AG09319 (cell line): ENCODE results near the gene MARCHF3.

Source experiments
- DNase-seq: peaks from one replicate; pipeline ENCODE4 v3.0.0-alpha.2; 2010; ENCODE audit warnings: low read depth; ENCODE audit errors: extremely low read depth
- TF ChIP-seq, protein P1 (sequence below): IDR thresholded peaks from 2 replicates; pipeline ENCODE4 v1.5.1; 2011; ENCODE audit warnings: low read depth, mild to moderate bottlenecking, inconsistent platforms, low read length, moderate library complexity

The MARCHF3 gene

DNA sequence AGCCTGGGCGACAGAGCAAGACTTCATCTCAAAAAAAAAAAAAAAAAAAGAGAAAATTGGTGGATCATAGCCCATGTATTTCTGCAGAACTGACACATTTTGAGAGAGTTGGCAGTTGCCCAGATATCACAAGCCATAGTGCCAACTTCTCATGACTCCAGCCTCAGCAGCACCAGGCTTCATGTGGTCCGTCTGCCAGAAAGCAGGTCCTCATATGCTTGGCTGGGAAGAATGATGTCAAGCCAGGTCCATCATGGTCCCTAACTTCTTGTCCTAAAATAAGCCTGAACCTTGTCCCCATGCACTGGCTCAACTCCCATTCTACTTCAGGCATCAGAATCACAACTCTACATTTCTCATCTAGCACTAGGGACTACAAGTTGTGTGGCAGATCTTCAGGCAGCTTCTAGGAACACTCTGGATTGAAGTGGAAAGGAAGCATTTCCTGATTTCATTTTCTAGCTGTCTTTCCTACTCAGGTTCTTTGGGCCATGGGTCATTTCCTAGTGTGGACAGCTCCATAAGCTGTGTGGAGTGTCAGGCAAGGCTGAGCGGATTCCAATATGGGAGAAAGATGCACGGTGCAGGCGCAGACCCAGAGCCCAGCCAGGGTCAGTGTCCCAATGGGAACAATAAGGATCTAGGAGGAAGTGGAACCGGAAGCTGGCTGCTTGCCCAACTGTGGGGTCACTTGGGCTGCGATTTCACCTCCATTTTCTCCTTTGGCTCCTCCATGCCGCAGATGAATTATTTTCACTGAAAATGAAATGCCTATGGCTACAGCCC is 163.3 kb downstream of the MARCHF3 start:
- TF ChIP-seq, protein P1, sequence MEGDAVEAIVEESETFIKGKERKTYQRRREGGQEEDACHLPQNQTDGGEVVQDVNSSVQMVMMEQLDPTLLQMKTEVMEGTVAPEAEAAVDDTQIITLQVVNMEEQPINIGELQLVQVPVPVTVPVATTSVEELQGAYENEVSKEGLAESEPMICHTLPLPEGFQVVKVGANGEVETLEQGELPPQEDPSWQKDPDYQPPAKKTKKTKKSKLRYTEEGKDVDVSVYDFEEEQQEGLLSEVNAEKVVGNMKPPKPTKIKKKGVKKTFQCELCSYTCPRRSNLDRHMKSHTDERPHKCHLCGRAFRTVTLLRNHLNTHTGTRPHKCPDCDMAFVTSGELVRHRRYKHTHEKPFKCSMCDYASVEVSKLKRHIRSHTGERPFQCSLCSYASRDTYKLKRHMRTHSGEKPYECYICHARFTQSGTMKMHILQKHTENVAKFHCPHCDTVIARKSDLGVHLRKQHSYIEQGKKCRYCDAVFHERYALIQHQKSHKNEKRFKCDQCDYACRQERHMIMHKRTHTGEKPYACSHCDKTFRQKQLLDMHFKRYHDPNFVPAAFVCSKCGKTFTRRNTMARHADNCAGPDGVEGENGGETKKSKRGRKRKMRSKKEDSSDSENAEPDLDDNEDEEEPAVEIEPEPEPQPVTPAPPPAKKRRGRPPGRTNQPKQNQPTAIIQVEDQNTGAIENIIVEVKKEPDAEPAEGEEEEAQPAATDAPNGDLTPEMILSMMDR, result no peak
- DNase-seq, result no peak

DNA sequence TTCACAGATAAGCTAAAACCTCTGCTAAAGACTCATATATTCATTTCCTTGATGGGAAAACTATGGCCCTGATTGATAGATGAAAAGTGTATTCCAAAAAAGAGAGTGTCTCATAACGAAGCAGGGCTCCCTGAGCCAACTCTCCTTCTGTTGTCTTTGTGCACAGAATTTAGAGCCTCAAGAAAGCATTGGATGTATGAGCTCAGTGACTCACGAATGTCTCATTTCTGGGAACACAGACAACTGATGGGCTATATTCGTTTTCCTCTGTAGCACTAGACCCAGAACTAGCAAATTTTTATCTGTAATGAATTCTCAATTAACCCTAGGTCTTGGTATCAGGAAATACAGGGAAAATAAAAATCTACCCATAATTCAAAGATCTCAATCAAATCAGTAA is 165.1 kb downstream of the MARCHF3 start:
- DNase-seq, result no peak
- TF ChIP-seq, protein P1, result no peak

DNA sequence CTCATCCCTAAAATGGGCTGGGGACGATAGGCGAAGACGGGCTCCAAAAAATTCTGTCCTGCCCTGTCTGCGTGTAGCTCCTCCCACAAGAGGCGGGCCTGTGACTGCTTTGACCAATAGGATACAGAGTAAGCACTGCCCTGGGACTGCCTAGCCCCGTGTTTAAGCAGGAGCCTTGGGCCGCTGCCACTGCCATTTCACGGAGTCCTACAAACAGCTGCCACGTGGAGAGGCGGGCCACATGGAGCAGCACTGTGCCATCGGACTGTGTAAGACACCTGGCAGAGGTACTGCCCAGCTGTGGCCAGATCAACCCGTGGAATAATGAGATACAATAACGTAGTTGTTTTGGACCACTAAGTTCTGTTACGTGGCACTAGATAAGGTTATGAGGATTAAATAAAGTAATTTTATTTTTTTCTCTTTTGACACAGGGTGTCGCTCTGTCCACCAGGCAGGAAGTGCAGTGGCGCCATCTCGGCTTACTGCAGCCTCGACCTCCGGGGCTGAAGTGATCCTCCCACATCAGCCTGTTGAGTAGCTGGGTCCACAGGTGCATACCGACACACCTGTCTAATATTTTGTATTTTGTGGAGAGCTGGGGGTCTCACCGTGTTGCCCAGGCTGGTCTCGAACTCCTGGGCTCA is 166.2 kb downstream of the MARCHF3 start:
- DNase-seq, result no peak
- TF ChIP-seq, protein P1, result no peak

DNA sequence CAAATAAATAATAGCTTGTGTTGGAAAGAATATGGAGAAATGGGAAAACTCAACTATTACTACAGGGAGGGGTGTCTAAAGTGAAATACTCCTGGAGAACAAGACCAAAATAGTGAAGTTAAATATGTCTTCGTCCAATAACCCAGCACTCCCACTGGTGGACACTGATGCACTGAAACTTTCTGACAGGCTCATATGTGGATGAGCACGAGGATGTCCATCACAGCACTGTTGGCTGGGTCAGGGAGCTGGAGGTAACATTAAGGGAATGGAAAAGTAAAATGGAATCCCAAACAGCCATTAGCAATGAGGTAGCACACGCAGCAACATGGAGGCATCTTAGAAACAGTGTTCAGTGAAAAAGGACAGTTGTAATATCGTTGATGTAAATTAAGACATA is 167.0 kb downstream of the MARCHF3 start:
- no peak for DNase-seq
- TF ChIP-seq, protein P1, result no peak

DNA sequence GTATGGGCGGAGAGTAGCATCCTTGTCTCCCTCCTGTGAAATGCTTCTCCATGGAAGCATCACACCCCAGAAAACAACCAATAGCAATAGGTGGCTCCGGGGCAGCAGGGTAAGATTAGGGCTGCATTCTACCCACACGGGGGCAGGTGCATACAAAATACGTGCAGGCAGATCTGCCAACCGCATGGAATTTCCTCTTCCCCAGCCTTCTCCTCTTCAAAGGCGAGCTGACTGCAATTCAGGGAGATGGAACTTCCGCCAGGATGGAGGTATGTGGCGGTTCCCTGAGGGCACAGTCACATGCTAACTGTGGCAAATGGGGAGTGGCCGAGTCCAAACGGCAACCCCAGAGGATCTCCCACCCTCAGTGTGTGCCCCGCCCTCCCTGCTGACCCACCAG is 171.9 kb downstream of the MARCHF3 start:
- TF ChIP-seq, protein P1, result no peak
- DNase-seq, result no peak

DNA sequence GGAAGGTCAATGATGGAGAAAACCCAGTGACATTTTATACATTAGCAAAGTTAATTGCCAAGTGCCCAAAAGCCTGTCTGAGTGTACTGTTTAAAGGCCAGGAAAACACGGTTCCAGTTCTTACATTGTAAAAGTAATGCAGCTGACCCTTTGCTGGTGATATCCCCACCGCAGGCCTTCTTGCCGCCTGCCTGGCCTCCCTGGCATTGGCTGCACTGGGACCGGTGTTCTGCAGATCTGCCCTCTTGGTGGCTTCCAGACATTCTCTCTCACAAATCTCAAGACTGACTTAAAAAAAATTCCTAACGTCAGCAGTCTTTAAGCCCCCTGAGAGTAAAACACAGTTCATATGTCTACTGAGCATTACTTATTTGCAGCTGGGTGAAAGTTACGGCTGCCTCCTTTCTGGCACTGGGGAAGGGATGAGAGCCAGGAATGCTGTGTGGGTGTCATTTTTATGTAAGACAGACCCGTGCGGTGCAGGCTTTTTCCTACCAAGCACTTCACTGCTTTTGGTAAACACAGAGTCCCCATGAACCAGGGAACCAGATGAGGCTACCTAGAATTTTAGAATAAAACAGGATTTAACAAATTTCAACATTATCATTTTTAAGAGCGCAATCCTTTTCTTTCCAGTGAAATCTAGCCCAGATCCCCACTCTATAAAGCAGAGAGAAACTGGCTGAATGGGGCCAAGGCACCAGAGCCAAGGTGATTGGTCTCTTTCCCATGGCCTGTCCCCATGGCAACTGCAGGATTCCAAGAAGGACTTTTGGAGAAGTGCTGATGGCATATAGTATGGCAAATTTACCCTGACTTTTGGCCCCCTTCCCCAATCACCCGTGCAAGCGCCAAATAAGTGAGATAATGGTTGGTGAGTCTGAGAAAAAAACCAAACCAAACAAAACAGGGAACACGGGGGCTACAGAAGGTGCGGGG is 172.6 kb downstream of the MARCHF3 start:
- TF ChIP-seq, protein P1, result no peak
- DNase-seq, result no peak
